H1 (cell line): Measurements from ENCODE around the gene OR4P4. TPM values are rescaled to one million over a fixed set of nuclear protein-coding genes. Genes with fewer than 3 reads are reported as not detected.

Experiments used
- CTCF ChIA-PET: fragments of 300-600 bp; sonication (Branson Sonifier 250); formaldehyde crosslinking; loops from one replicate; lab custom pipeline; 2021; ENCODE audit not compliant: partially characterized antibody; lab: Charles Lee
- POLR2A ChIA-PET: fragments of 300-600 bp; sonication (Branson Sonifier 250); formaldehyde crosslinking; loops from one replicate; lab custom pipeline; 2021; ENCODE audit warnings: inconsistent platforms; ENCODE audit not compliant: partially characterized antibody; lab: Charles Lee
- DNase-seq, 2 experiments: peaks; one replicate each; pipeline versions ENCODE4 v3.0.0 to v3.0.0-alpha.2; 2010 to 2022; ENCODE audit warnings: low spot score in 2 of 2, low read depth in 1 of 2, mixed read lengths in 1 of 2
- FAIRE-seq: peaks from 2 replicates; lab custom pipeline; 2011; peaks lifted over from hg19 to GRCh38; lab: Jason Lieb, UNC
- H2AFZ ChIP-seq: 2 replicates; pipeline ENCODE4 v1.8.1; 2012; ENCODE audit warnings: low read length, inconsistent platforms
- H2AK5ac ChIP-seq: 2 replicates; pipeline ENCODE4 v1.6.1; 2013; ENCODE audit warnings: low read depth, low read length
- H2BK120ac ChIP-seq: replicated peaks from 2 replicates; pipeline ENCODE3; 2013; ENCODE audit warnings: low read depth, low read length, inconsistent platforms
- H2BK12ac ChIP-seq: 2 replicates; pipeline ENCODE4 v1.6.1; 2013; ENCODE audit warnings: low read depth, low read length
- H2BK15ac ChIP-seq: 2 replicates; pipeline ENCODE4 v1.6.1; 2013; ENCODE audit warnings: low read length
- H2BK20ac ChIP-seq: 2 replicates; pipeline ENCODE4 v1.6.1; 2013; ENCODE audit warnings: low read length
- H2BK5ac ChIP-seq: 2 replicates; pipeline ENCODE4 v1.6.1; 2013; ENCODE audit warnings: low read depth, low read length
- H3K14ac ChIP-seq: 2 replicates; pipeline ENCODE4 v1.6.1; 2013; ENCODE audit warnings: inconsistent platforms; ENCODE audit not compliant: insufficient read length
- H3K18ac ChIP-seq: 2 replicates; pipeline ENCODE4 v1.6.1; 2013; ENCODE audit warnings: low read length; ENCODE audit errors: extremely low read depth
- H3K23ac ChIP-seq: 2 replicates; pipeline ENCODE4 v1.6.1; 2013; ENCODE audit warnings: inconsistent platforms; ENCODE audit not compliant: insufficient read length
- H3K23me2 ChIP-seq: 2 replicates; pipeline ENCODE4 v1.6.1; 2013; ENCODE audit warnings: low read depth, low read length
- H3K27ac ChIP-seq: 2 replicates; pipeline ENCODE4 v1.6.1; 2011; ENCODE audit warnings: low read depth, low read length, inconsistent platforms
- H3K27me3 ChIP-seq, 4 experiments: replicated peaks in 1 of 4; 1 replicate in 1 of 4; 2 replicates in 3 of 4; pipeline versions ENCODE4 v1.6.1 to v1.8.1; 2011 to 2013; ENCODE audit warnings: low read length in 3 of 4, mild to moderate bottlenecking in 3 of 4, inconsistent platforms in 2 of 4, mixed read lengths in 2 of 4, moderate library complexity in 1 of 4; ENCODE audit not compliant: control insufficient read depth in 3 of 4, insufficient read depth in 3 of 4; ENCODE audit errors: extremely low read depth in 1 of 4
- H3K36me3 ChIP-seq, 4 experiments: 2 replicates each; pipeline versions ENCODE4 v1.6.1 to v1.8.1; 2011 to 2013; ENCODE audit warnings: mild to moderate bottlenecking in 4 of 4, low read length in 3 of 4, moderate library complexity in 2 of 4, control low read depth in 1 of 4, inconsistent platforms in 1 of 4; ENCODE audit not compliant: insufficient read depth in 4 of 4, control insufficient read depth in 2 of 4
- H3K4ac ChIP-seq: replicated peaks from 2 replicates; pipeline ENCODE3; 2013; ENCODE audit warnings: low read length, low read depth, mixed read lengths, inconsistent platforms; ENCODE audit not compliant: insufficient read length
- H3K4me1 ChIP-seq, 4 experiments: replicated peaks in 1 of 4; 1 replicate in 1 of 4; 2 replicates in 3 of 4; pipeline versions ENCODE4 v1.6.1 to v1.8.1; 2011 to 2013; ENCODE audit warnings: low read length in 3 of 4, inconsistent platforms in 2 of 4, mixed read lengths in 1 of 4; ENCODE audit not compliant: insufficient read depth in 4 of 4, control insufficient read depth in 3 of 4
- H3K4me2 ChIP-seq, 2 experiments: 2 replicates each; pipeline versions ENCODE4 v1.6.1 to v1.8.1; 2011 to 2013; ENCODE audit warnings: low read depth in 2 of 2, low read length in 2 of 2, control low read depth in 1 of 2, inconsistent platforms in 1 of 2, mild to moderate bottlenecking in 1 of 2; ENCODE audit not compliant: insufficient read depth in 1 of 2
- H3K4me3 ChIP-seq, 4 experiments: fragments of 200-600, 300-600 bp in 1 of 4; sonication (generic), shearing (Covaris generic), sonication (Bioruptor Twin) in 1 of 4; 2 replicates each; pipeline versions ENCODE4 v1.5.1 to v1.8.1; 2011 to 2016; ENCODE audit warnings: low read length in 4 of 4, low read depth in 3 of 4, control low read depth in 2 of 4, inconsistent platforms in 2 of 4, mild to moderate bottlenecking in 2 of 4, mixed read lengths in 1 of 4, moderate library complexity in 1 of 4; ENCODE audit not compliant: insufficient read depth in 2 of 4; ENCODE audit errors: extremely low read depth in 1 of 4
- H3K56ac ChIP-seq: replicated peaks from 2 replicates; pipeline ENCODE3; 2013; ENCODE audit warnings: low read depth, mild to moderate bottlenecking, mixed read lengths, low read length, inconsistent platforms; ENCODE audit not compliant: insufficient read length
- H3K79me1 ChIP-seq: 2 replicates; pipeline ENCODE4 v1.6.1; 2013; ENCODE audit warnings: low read depth, low read length, control low read depth
- H3K79me2 ChIP-seq, 2 experiments: 2 replicates each; pipeline versions ENCODE4 v1.6.1 to v1.8.1; 2012 to 2013; ENCODE audit warnings: low read length in 2 of 2, mild to moderate bottlenecking in 2 of 2, inconsistent platforms in 1 of 2; ENCODE audit not compliant: insufficient read depth in 2 of 2, control insufficient read depth in 1 of 2
- H3K9ac ChIP-seq, 4 experiments: replicated peaks in 1 of 4; 1 replicate in 1 of 4; 2 replicates in 3 of 4; pipeline versions ENCODE4 v1.6.1 to v1.8.1; 2011 to 2013; ENCODE audit warnings: low read depth in 3 of 4, low read length in 3 of 4, control low read depth in 2 of 4, mild to moderate bottlenecking in 2 of 4, moderate library complexity in 2 of 4, inconsistent platforms in 1 of 4; ENCODE audit errors: extremely low read depth in 1 of 4
- H3K9me3 ChIP-seq, 2 experiments: 2 replicates each; pipeline versions ENCODE4 v1.6.1 to v1.8.1; 2012 to 2013; ENCODE audit warnings: mild to moderate bottlenecking in 2 of 2, moderate library complexity in 2 of 2, control low read depth in 1 of 2, inconsistent platforms in 1 of 2, low read depth in 1 of 2, low read length in 1 of 2, mixed read lengths in 1 of 2; ENCODE audit not compliant: insufficient read depth in 2 of 2
- H4K20me1 ChIP-seq, 2 experiments: replicated peaks in 1 of 2; 2 replicates each; pipeline versions ENCODE3 to v1.8.1; 2011 to 2013; ENCODE audit warnings: inconsistent platforms in 2 of 2, low read length in 2 of 2, mild to moderate bottlenecking in 1 of 2; ENCODE audit not compliant: insufficient read depth in 2 of 2, control insufficient read depth in 1 of 2
- H4K5ac ChIP-seq: 2 replicates; pipeline ENCODE4 v1.6.1; 2013; ENCODE audit warnings: low read length, low read depth, mixed read lengths, inconsistent platforms; ENCODE audit not compliant: insufficient read length
- H4K8ac ChIP-seq: 2 replicates; pipeline ENCODE4 v1.8.0; 2013; ENCODE audit warnings: mild to moderate bottlenecking, moderate library complexity, low read length, inconsistent platforms; ENCODE audit not compliant: insufficient read depth; ENCODE audit errors: extremely low read depth
- H4K91ac ChIP-seq: replicated peaks from 2 replicates; pipeline ENCODE3; 2013; ENCODE audit warnings: low read length, mixed read lengths, inconsistent platforms; ENCODE audit not compliant: insufficient read length
- CHD2 ChIP-seq: IDR thresholded peaks from 2 replicates; pipeline ENCODE4 v1.6.1; 2012; ENCODE audit warnings: low read length, improper control_type of control experiment
- EZH2 ChIP-seq: fragments of 200-600 bp; sonication (generic); IDR thresholded peaks from 2 replicates; pipeline ENCODE4 v1.7.1; 2012; ENCODE audit warnings: low read depth, mild to moderate bottlenecking, moderate library complexity, low read length, inconsistent platforms; ENCODE audit not compliant: severe bottlenecking
- GABPA ChIP-seq: IDR thresholded peaks from 2 replicates; pipeline ENCODE4 v1.6.1; 2011; ENCODE audit warnings: mild to moderate bottlenecking, low read length, moderate library complexity, borderline replicate concordance; ENCODE audit not compliant: insufficient read depth
- KDM4A ChIP-seq: IDR thresholded peaks from one replicate; pipeline ENCODE4 v1.7.1; 2012; ENCODE audit warnings: low read depth, mild to moderate bottlenecking, moderate library complexity, low read length, inconsistent platforms; ENCODE audit not compliant: severe bottlenecking
- MAFK ChIP-seq: IDR thresholded peaks from 2 replicates; pipeline ENCODE4 v1.6.1; 2012; ENCODE audit warnings: low read depth, mild to moderate bottlenecking, improper control_type of control experiment, low read length
- POU5F1 ChIP-seq: IDR thresholded peaks from 2 replicates; pipeline ENCODE4 v1.6.1; 2011; ENCODE audit warnings: low read depth, mild to moderate bottlenecking, low read length, moderate library complexity
- RFX5 ChIP-seq: IDR thresholded peaks from 2 replicates; pipeline ENCODE4 v1.6.1; 2011; ENCODE audit warnings: low read depth, low read length, improper control_type of control experiment, borderline replicate concordance
- SAP30 ChIP-seq: fragments of 300-600 bp; sonication (generic); IDR thresholded peaks from 2 replicates; pipeline ENCODE4 v1.7.1; 2012; ENCODE audit warnings: low read length, moderate library complexity, mild to moderate bottlenecking, inconsistent platforms; ENCODE audit not compliant: insufficient read depth, insufficient replicate concordance
- TCF12 ChIP-seq: IDR thresholded peaks from 2 replicates; pipeline ENCODE4 v1.6.1; 2011; ENCODE audit warnings: low read depth, mild to moderate bottlenecking, low read length
- YY1 ChIP-seq: IDR thresholded peaks from 2 replicates; pipeline ENCODE4 v1.6.1; 2011; ENCODE audit warnings: low read depth, mild to moderate bottlenecking, low read length
- ZNF274 ChIP-seq: IDR thresholded peaks from 2 replicates; pipeline ENCODE4 v1.7.0; 2012; ENCODE audit warnings: low read length, borderline replicate concordance; ENCODE audit errors: extremely low read depth
- WGBS, 2 experiments: shearing (Covaris generic) in 1 of 2; methylation state at CpG; one replicate each; pipeline versions ENCODE4 v1.1.6 to v1.1.7; 2013 to 2015; ENCODE audit warnings: low lambda C conversion rate in 2 of 2, mixed read lengths in 2 of 2, inconsistent platforms in 1 of 2, low coverage in 1 of 2, missing lambda C conversion rate in 1 of 2; ENCODE audit not compliant: insufficient replicate concordance in 2 of 2, insufficient coverage in 1 of 2, insufficient read length in 1 of 2; ENCODE audit errors: extremely low coverage in 1 of 2, missing lambda C conversion rate in 1 of 2; 5-methylcytosine and 5-hydroxymethylcytosine counted together
- polyA plus RNA-seq, 7 experiments: library from polyadenylated mRNA; depleted of rRNA in 3 of 7; stranded (reverse) in 5 of 7; unstranded in 2 of 7; fragments of >200 nt in 5 of 7; fragments of 200-250 nt in 2 of 7; gene quantifications; 1 replicate in 5 of 7; 2 replicates in 1 of 7; 4 replicates in 1 of 7; pipeline versions ENCODE4 v1.2.1 to v1.2.3, GENCODE V29; 2011 to 2013; ENCODE audit warnings: missing spikeins in 2 of 7, mixed read lengths in 2 of 7
- total RNA-seq: library from RNA; stranded (reverse); fragmentation: NEBNext Ultra II Directional; extraction: Animal tissue kit (Norgen Biotek cat#: 25700); gene quantifications from 2 replicates; pipeline ENCODE4 v1.2.1, GENCODE V29; 2021

Gene OR4P4
- total and polyA plus RNA-seq, 2 of the 8 experiments (the other 6 are each of a cell fraction or from before 2014, with no cell fraction given) = not detected

DNA sequence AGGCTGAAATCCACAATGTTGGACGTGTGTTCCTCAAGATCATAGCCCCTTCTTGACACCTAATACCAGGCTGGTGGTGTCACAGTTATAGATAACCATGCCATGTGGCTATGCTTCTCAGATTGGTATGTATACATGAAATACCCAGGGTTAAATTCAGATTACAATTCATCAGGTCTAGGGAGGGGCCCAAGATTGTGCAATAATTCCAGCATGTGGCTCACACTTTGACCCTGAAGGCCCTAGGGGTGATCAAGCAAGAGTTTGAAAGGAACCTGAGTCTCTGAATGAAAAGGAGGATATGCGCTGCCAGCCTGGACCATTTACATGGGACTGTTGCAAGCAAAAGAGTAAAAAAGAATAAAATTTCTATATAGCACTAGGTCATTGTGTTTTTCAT is 34.5 kb downstream of the OR4P4 start:
- H2BK15ac ChIP-seq = no peak overlapping the region
- no peak for FAIRE-seq
- no peaks in the 10 kb centered on the region for H3K23me2 ChIP-seq
- H3K56ac ChIP-seq = no peak overlapping the region
- no peak overlapping the region for H4K5ac ChIP-seq
- POLR2A ChIA-PET = no interaction called here
- no peak overlapping the region for H3K27ac ChIP-seq
- peaks cover 21 to 29% of the 10 kb centered on the region in 2 experiments for H3K9me3 ChIP-seq
- H3K79me2 ChIP-seq = no peaks in the 10 kb centered on the region
- H2BK120ac ChIP-seq = no peak overlapping the region
- no peak for DNase-seq
- H4K91ac ChIP-seq = no peak overlapping the region
- no peak overlapping the region for H2BK20ac ChIP-seq
- no peak overlapping the region for H2AFZ ChIP-seq
- TF ChIP-seq YY1 = no peak
- no peak for TF ChIP-seq ZNF274
- TF ChIP-seq EZH2 = no peak
- TF ChIP-seq SAP30 = no peak
- no peak for TF ChIP-seq CHD2
- no peak for TF ChIP-seq TCF12
- TF ChIP-seq POU5F1 = no peak
- TF ChIP-seq GABPA = no peak
- TF ChIP-seq MAFK = no peak
- TF ChIP-seq RFX5 = no peak
- TF ChIP-seq KDM4A = no peak
- H2BK12ac ChIP-seq = no peak overlapping the region
- H3K4me1 ChIP-seq = no peaks in the 10 kb centered on the region
- H3K79me1 ChIP-seq = no peaks in the 10 kb centered on the region
- H3K18ac ChIP-seq = no peak overlapping the region
- H3K4me3 ChIP-seq = no peak overlapping the region
- H2AK5ac ChIP-seq = no peak overlapping the region
- no peaks in the 10 kb centered on the region for H3K27me3 ChIP-seq
- no peaks in the 10 kb centered on the region for H3K36me3 ChIP-seq
- no peak overlapping the region for H3K4me2 ChIP-seq
- WGBS, 2 experiments = 56% methylated on average over 2 of the region's 2 CpGs; no CpG with 5 or more reads in 1 of the 2 experiments
- no peak overlapping the region for H3K4ac ChIP-seq
- no peak overlapping the region for H3K23ac ChIP-seq
- H3K9ac ChIP-seq = no peak overlapping the region
- no peak overlapping the region for H4K8ac ChIP-seq
- no peak overlapping the region for H2BK5ac ChIP-seq
- no peak overlapping the region for H3K14ac ChIP-seq
- CTCF ChIA-PET = no interaction called here
- H4K20me1 ChIP-seq = no peaks in the 10 kb centered on the region
